ENCODE results near the gene DCHS1.
A peak's percentile ranks its signal among the peaks of the same experiment; 100 is the strongest.

DCHS1 gene

DNA sequence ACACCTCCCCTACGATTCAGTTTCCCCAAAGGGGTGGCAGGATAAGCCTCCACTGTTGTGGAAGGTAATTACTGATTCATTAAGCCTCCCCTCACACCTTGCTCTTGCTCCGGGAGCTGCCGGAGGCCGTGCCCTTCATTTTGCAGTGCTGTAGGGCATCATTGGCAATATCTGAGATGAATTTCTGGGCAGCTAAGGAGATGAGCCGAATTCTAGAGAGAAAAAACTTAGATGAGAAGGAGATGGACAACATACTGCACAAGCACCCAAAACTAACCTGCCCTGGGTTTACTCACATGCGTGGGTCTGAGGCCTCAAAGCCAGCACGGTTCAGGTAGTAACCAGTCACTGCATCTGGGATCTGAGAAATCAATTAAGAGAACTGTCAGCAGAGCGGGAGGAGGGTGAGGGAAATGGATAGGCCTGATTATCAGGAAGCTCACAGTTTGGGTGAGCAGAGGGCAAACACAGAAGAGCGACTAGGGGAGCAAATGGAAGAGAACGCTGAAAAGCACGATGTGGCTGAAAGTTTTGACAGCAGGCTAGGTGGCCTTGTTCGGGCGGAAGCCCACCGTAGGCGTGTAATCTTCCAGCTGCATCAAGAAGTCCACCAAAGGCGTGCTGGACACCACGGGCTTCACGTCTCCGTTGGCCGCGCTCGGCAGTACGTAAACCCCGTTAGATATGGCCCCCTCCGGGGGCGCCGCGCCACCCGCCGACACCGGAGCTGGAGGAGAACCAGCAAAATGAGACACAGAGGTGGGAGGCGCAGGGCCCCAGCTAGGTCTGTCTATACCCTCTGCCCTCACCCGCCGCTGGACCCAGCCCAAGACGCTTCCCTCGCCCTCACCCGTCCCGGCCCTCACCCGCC, 44.3 kb downstream of the DCHS1 start:
- DNase-seq: no peak

DNA sequence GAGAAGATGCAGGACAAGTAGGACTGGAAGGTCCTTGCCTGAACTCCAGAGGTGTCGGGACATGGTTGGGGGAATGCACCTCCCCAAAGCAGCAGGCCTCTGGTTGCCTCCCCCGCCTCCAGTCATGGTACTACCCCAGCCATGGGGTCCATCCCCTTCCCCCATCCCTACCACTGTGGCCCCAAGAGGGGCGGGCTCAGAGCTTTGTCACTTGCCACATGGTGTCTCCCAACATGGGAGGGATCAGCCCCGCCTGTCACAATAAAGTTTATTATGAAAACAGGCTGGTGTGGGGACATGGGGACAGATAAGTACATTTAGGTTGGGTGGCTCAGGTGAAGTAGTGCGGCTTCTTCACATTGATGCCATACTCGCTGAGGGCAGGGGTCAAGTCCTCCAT, 45.0 kb downstream of the DCHS1 start:
- DNase-seq: no peak

DNA sequence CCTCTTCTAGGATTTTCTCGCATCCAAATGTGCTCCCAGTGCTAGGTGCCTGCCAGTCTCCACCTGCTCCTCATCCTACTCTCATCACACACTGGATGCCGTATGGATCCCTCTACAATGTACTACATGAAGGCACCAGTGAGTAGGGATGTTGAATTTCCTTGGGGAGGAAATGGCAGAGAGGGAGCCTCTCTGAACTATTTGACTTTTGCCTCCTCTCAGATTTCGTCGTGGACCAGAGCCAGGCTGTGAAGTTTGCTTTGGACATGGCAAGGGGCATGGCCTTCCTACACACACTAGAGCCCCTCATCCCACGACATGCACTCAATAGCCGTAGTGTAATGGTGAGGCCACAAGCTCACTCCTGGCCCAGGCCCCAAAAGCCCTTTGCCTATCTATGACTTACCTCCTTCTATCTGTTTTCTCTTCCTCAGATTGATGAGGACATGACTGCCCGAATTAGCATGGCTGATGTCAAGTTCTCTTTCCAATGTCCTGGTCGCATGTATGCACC, 46.0 kb downstream of the DCHS1 start:
- DNase-seq: no peak

DNA sequence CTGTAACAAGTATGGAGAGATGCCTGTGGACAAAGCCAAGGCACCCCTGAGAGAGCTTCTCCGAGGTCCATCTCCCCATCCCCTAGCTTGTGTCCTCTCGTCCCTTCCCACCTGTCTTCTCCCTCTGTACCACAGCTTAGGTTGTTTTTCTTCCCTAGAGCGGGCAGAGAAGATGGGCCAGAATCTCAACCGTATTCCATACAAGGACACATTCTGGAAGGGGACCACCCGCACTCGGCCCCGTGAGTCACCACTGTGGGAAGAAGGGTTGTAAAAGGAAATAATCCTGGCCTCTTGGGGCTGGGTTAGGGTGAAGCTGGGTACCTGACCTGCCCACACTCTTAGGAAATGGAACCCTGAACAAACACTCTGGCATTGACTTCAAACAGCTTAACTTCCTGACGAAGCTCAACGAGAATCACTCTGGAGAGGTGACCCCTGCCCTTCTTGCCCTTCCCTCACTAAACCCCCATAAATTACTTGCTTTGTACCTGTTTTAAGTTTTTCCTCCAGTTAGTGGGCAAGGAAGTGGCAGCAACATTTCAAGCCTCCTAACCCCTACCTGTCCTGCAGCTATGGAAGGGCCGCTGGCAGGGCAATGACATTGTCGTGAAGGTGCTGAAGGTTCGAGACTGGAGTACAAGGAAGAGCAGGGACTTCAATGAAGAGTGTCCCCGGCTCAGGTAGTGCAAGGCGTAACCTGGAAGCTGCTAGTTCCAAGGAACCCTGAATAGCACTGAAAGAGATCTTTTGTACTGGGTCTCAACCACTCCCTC, 46.7 kb downstream of the DCHS1 start:
- DNase-seq: no peak

DNA sequence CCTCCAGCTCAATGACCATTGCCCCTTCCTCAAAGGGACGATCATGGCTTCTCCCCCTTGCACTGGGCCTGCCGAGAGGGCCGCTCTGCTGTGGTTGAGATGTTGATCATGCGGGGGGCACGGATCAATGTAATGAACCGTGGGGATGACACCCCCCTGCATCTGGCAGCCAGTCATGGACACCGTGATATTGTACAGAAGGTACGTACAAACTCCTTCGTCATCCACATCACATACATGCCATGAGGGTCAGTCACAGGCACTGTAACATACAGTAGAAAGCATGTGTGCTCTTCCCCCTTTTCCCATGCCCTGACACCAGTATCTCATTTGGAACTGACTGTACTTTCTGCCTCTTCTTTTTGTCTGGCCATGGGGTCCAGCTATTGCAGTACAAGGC, 47.6 kb downstream of the DCHS1 start:
- no peak for DNase-seq

DNA sequence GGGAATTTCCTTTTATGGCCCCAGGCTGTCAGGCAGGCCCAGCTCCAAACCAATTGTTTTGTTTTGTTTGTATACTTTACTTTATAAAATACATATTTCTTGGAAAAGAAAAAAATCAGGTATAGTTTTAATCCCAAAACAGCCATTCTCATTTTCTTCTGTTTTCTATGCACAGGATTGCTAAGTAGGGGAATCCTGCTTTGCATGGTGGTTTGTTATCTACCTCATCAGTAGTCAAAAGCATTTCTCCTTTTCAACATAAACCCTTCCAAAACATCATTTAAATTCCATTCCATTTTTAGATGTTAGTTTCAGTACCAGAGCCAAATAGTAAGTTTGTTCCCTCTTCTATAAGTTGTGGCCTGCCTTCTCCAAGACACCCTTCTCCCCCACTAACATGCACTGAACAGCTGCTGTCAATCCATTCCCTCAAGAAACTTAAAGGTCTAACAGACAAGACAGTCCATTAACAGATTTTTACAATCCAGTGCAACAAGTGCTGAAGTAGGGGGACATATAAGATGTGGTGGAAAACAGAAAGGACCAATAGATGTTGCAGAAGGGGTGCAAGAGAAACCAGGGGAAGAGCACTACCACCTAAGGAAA, 48.3 kb downstream of the DCHS1 start:
- no peak for DNase-seq

DNA sequence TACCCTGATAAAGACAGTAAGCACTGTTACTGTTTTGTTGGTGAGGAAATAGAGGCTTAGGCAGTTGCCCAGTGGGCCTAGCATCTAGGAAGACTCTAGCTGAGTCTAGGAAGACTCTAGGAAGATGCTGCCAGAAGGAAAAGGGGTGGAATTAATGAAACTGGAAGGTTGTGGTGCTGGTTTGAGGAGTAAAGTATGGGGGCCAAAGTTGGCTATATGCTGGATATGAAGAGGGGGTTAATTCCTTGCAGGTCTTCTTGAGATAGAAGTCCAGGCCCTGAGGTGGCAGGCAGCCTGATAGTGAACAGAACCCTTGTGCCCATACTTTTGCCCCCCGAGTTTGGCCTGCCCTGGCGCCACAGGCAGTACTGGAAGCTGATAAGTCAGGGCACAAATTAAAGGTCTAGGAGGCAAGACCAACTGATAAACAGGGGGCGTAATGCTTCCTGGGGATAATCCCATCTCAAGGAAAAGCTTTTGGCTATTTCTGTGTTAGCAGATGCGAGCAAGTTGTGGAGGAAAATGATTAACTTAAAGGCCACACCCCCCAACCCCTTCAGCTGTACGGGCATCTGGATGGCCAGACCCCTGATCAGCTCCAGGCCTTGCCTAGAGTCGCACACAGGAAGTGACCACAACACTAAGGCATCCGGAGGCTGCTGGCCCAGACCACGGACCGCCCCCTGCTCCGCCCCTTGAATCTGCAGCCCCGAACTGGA, 49.0 kb downstream of the DCHS1 start:
- DNase-seq: peak; percentile 62

DNA sequence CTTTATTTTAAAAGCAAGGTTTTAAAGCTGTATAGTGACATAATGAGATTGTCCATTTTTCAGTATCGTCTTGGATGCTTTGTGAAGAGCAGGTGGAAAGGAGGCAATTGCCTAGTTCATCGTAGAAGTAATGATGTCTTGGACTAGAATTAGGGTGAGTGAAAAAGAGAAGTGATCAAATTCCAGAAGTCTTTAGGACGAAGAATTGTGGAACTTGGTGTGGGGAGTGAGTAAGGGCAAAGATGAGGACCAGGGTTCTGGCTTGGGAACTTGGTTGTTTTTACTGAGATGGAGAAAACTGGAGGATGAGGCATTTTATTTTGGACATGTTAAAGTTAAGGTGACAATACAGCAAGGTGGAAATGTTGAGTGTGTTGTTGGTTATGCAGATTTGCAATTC, 50.8 kb downstream of the DCHS1 start:
- DNase-seq: no peak

DNA sequence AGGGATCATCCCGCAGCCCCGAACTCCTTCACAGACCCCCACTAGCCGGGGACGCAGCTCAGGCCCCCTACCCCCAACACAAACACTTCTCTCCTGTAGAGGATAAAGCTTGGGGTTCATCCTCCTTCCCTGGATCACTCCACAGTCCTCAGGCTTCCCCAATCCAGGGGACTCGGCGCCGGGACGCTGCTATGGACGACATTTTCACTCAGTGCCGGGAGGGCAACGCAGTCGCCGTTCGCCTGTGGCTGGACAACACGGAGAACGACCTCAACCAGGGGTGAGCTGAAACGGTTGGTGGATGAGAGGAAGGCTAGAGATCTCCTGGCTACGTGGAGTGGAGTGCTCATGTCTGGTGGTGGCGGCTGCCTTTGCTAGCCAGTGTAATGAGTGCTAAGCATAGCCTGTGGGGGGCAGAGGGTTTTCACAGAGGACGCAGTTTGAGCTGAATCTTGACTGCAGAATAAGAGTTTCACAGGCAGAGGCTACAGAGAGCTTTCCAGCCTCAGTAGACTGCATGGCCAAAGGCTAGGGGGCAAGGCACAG, 51.5 kb downstream of the DCHS1 start:
- no peak for DNase-seq

DNA sequence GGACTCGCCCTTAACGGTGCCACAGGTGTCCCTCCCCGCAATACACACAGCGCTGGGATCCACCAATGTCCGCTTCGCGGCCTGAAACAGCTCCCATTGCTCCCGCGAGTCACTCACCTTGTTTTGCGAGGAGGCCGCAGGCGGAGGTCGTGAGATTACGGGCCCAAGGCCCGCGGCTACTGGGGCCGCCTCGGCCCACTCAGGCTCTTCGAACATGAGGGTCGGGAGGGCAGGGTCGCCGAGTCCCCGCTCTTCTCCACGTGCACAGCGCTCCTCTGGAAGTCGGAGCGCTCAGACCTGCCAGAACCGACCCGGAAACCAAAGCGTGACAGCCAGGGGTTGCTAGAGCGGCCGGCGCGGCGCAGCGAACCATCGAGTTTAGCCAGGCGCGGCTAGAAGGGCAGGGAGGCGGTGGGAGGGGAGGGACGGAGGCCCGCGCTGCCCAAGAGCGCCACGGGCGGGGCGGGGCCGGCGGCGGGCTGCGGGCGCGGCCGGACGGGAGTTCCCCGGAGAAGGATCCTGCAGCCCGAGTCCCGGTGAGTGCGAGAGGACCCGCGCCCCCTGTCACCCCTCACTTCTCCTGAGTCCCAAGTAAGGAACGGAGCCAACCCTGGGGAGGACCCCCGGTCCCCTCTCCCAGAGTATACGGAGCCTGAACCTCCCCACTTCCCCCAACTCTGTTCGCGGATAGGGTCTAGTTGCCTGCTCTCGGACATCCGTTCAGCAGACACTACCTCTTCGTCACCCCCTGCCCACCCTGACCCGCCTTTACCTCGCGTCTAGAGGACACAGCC, 52.1 kb downstream of the DCHS1 start, which contains the start of the genes ILK and RRP8:
Gene ILK (plus strand): TSS at position 488 of the 794 bp plus-strand sequence. CDS start 498 bp downstream, outside the sequence.
Gene RRP8 (minus strand): TSS at position 330 of the 794 bp plus-strand sequence. CDS start 114 bp downstream, at position 216.
- peak; percentile 88 for DNase-seq

DNA sequence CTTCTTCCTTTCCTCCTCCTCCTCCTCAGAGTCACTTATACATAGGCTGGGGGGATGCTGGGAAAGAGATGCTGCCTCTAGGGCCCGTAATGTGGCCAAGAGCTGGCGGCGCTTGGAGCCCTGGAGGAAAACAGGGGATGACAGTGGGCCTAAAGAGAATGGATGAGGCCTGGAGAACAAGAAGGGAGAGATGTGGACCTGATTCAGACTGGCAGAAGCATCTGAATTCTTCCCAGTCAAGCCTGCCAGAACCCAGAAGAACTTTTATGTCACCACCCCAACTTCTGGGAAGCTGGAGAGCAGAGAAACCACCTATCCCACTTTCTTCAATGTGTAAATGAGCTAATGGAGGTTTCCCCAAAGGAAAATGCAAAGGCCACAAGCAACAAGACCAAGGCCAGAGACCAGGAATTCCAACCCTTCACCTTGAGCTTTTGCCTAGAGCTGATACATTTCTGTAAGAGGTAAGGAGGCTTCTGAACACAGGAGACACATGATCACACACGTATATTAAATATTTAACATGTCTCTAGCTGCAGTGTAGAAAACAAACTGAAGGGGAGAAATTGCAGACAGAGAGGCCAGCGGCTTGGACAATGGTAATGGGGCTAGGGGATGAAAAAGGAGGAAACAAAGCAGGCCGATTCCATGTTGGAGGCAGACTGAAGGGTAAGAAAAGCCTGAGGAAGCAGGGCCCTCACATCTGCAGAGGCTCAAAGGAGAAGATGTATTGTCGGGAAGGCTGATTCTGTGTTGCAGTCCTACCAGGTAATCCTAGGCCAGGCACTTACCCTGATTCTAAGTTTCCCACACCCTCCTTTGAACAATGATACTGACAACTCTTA, 53.3 kb downstream of the DCHS1 start:
- no peak for DNase-seq

DNA sequence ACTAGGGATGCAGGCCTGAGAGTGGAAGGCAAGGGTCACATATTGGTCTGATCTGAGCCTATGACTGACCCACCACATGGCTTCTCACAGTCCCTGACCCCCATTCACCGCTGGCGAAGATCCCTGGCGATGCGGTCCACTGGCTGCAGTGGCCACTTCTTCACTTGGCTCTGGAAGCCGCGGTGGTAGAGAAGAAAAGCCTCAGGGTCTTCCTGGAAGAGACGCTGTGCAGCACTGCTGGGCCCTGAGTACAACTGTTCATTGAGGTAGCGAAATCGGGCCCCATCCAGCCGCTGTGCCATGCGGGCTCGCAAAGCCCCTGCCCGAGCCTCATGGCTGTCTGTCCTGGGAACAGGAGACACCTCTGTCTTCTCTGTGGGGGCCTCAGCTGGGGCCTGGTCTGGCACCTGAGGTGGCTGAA, 54.6 kb downstream of the DCHS1 start:
- no peak for DNase-seq

DNA sequence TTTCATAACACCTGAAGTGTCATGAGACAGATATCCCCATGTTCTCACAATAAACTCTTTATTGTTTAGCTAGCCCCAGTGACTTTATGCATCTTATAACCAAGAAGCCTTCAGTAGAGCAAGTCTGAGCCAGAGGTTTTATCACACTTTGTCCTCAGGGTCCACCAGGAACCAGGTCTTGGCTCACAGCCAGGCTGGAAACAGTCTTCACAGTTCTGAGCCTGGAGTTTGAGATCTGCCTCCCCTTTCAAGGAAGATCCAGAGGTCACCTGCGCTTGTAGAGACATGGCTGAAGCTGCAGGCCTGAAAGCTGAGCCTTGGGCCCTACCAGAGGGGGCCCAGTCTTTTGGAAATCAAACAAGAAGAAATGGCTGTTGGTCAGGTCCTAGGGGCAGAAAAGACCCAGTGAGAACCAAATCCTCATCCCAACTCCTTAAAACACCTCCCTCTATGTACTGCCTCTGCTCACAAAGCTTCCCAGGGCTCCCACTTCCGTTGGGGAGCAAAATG, 55.7 kb downstream of the DCHS1 start:
- no peak for DNase-seq

DNA sequence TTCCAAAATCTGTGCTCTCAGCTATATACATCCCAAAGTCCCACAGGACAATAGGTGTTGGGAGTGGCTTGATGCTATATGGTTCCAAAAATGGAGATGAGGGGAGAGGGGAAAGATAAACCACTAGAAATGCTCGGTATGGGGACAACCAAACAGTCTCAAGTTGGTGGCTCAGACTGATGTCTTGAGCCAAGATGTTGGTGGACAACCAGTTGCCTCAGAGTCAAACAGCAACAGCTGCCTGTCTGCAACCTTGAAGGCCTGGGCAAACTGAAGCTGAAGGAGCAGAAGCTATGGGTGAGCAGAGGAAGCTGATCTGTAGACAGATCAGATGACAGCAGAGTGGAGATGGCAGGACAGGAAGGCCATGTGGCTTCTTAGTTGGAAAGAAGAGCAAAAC, 56.2 kb downstream of the DCHS1 start:
- DNase-seq: no peak

DNA sequence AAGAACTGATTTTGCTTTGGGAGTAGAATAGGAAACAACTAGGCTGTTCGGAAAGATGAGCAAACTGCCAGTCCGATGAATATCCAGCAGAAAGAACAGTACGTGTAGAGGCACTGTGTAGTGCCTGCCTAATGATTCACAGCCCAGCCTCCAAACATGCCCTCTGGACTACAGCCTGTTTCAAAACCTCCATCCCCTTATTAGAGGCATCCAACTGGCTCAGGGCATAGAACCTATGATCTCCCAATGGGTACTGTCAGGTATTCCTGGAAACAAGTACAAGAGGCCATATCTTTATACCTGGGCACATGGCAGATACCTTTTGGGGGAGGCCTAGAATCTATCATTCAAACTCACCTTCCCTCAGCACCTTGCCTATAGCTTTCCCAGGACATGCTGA, 57.1 kb downstream of the DCHS1 start:
- DNase-seq: no peak

DNA sequence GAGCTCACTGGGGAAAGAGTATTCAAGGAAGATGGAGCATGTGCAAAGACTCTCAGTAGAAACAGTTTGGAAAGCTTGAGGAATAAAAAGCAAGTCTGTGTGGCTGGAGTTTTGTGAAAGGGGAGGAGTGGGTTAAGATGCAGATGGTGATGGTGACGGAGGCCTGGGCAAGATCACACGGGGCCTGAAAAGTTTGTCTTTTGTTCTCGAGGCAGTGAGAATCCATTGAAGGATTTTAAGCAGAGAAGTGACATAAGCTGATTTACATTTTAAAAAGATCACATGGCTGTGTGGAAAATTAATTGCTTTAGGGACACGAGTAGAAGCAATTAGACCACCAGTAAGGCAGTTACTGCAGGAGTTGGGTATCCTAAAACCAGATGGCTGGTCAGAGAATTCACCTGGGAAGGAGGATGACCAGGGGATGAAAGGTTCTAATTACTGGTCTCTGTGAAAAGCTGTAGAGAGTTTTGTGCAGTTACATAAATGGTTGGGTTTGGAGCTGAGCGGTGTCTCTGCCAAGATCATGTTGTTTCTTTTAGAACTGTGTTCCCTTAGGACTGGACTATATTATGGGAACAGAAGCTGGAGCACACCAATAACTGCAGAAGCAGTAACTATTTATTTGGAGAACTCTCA, 59.3 kb downstream of the DCHS1 start:
- DNase-seq: no peak

DNA sequence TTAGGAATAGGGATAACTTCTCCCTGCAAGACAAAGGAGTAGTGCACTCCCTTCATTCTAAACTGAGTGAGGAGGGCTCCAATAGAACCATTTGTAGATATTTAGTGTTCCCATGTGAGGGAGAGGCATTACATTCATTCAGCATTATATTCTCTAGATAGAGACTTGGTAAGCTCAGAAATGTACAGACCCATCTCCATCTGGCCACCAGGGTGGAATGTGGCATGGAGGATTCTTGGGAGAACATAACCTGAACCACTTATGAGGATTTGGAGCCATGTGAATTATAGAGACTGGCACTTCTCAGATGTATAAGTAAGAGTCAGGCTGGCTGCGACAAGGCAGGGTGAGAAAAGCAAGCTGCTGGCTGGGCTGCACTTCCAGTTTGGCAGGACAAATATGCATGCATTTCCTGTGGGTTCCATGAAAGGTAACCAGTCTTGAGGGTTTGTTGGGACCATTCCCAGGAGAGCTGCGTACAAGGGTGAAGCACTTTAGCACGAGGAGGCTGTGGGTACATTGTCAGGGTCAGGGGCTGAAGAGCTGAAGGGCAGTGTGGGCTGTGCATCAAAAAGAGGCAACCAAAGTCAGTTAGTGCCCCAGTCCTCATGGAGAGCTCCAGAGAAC, 61.4 kb downstream of the DCHS1 start:
- DNase-seq: no peak

DNA sequence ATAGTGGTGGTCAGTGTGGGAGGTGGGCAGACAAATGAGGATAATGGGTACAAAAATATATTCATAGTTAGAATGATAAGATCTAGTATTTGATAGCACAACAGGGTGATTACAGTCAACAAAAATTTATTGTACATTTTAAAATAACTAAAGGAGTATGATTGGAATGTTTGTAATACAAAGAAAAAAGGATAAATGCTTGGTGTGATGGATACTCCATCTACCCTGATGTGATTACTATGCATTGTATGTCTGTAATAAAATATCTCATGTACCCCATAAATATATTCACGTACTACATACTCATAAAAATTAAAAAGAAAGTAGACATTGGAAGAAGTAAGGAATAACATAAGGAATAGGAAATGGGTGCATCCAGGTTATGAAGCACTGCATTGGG, 67.6 kb downstream of the DCHS1 start:
- no peak for DNase-seq

DNA sequence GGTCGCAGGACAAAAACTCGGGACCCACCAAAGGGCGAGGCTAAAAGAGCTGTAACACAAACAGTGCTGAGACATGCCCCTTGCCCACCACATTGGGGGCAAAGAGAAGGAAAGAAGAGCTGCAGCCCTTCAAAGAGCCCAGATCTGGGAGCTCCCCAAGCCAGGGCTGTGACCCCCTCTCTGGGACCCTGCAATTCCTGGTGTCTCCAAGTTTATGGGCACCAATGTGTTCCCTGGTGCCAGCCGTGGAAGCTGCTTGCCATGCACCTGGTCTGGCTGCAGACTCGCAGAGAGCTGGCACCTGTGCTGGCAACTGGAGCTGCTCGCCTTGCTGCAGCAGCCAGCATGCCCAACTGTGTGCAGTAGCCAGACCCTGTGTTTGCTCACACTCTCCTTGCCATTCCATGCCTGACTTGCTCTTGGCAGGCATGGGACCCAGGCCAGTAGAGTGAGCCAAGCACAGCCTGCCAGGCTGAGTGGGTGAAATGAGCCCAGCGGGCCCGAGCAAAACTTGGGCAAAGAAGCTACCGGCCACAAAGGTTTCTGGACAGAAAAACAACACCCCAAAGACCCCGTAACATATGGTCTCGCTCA, 68.2 kb downstream of the DCHS1 start:
- DNase-seq: no peak

All from NCI-H774 (cell line).